Measurements from ENCODE around the gene MYO1D.
A peak's percentile ranks its signal among the peaks of the same experiment; 100 is the strongest.

MYO1D gene

DNA sequence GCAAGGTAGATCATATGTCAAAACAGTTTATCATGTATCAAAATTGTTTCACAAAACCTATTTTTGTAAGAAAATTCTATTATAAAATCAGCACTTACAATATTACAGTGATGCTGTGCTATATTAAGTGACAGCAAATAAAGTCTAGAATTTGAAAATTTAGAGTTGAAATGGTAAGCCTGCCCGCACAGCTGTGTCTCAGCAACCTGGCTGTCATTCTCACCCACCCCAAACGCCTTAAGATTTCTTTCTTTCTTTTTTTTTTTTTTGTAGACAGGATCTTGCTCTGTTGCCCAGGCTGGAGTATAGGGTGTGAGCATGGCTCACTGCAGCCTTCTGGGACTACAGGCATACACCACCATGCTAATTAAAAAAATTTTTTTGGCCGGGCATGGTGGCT, 363.3 kb downstream of the MYO1D start:
- Histone ChIP-seq H3K27ac (replicated peaks; ENCODE audit: low read length) (no peak overlapping the region), H3K4me3 (ENCODE audit: low read length in 2 of 2) (no peak overlapping the region), H2BK5ac (ENCODE audit: low read length) (no peak overlapping the region), H3K4me1 (ENCODE audit: control insufficient read depth in 2 of 2, insufficient read depth in 1 of 2, low read depth in 1 of 2, low read length in 2 of 2) (peaks cover 17 to 40% of the 10 kb centered on the region in 2 donors), H3K79me1 (ENCODE audit: low read depth, low read length) (no peaks in the 10 kb centered on the region), H3K4me2 (ENCODE audit: insufficient read depth, low read length, poor library complexity, severe bottlenecking) (no peak overlapping the region), H2BK120ac (ENCODE audit: low read depth, low read length) (no peak overlapping the region), H3K18ac (ENCODE audit: low read length) (no peak overlapping the region), H3K4ac (ENCODE audit: low read length) (no peak overlapping the region), H2AK5ac (ENCODE audit: low read depth, low read length) (no peak overlapping the region), H3K9me3 (replicated peaks in 1 of 2; ENCODE audit: control insufficient read depth in 2 of 2, insufficient read depth in 1 of 2, low read depth in 1 of 2, low read length in 2 of 2) (no peaks in the 10 kb centered on the region), H3K27me3 (ENCODE audit: control insufficient read depth in 3 of 3, insufficient read depth in 3 of 3, low read depth in 1 of 3, low read length in 3 of 3) (no peaks in the 10 kb centered on the region), H4K91ac (ENCODE audit: low read depth, low read length, poor library complexity) (no peak overlapping the region), H2BK12ac (ENCODE audit: low read length) (no peak overlapping the region), H2AFZ (ENCODE audit: low read length) (no peak overlapping the region), H3K36me3 (replicated peaks in 1 of 2; ENCODE audit: control insufficient read depth in 2 of 2, insufficient read depth in 2 of 2, low read length in 2 of 2) (no peaks in the 10 kb centered on the region), H3K23ac (ENCODE audit: low read depth, low read length, poor library complexity) (no peak overlapping the region), H4K8ac (ENCODE audit: low read depth, low read length) (no peak overlapping the region), H3K9ac (ENCODE audit: low read depth, low read length, poor library complexity) (no peak overlapping the region), H3K14ac (ENCODE audit: low read length) (no peak overlapping the region), H2BK15ac (ENCODE audit: low read length) (no peak overlapping the region)
- DNase-seq (ENCODE audit: low spot score) = no peak
- whole genome bisulfite sequencing, 2 donors (ENCODE audit: extremely low coverage in 2 of 2, insufficient read length in 2 of 2, insufficient replicate concordance in 1 of 2) = no CpG with 5 or more reads among the region's 3 CpGs

DNA sequence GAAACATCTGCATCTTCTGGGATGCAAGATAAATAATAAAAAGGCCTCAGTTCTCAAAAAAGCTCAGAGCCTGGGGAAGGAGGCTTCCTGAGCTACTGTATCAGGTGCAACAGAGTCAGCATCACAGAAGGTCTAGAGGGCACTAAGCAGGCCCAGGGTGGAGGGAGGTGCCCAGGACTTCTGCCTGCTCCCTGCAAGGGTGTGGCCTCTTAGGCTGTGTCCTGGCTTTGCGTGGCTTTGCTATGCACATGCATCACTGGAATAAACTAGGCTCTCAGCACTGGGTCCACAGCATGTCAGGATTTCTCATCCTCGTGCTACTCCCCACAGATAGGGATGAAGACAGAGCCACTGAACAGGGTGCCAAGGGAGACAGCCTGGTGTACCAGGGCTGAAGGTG, 364.6 kb downstream of the MYO1D start:
- H3K27ac ChIP-seq (replicated peaks; ENCODE audit: low read length) = no peak overlapping the region
- H2BK15ac ChIP-seq (ENCODE audit: low read length) = no peak overlapping the region
- H2BK120ac ChIP-seq (ENCODE audit: low read depth, low read length) = no peak overlapping the region
- H3K23ac ChIP-seq (ENCODE audit: low read depth, low read length, poor library complexity) = no peak overlapping the region
- no peak for DNase-seq (ENCODE audit: low spot score)
- H3K36me3 ChIP-seq (replicated peaks in 1 of 2; ENCODE audit: control insufficient read depth in 2 of 2, insufficient read depth in 2 of 2, low read length in 2 of 2) = no peaks in the 10 kb centered on the region
- no peak overlapping the region for H3K9ac ChIP-seq (ENCODE audit: low read depth, low read length, poor library complexity)
- WGBS, 2 donors (ENCODE audit: extremely low coverage in 2 of 2, insufficient read length in 2 of 2, insufficient replicate concordance in 1 of 2) = no CpG with 5 or more reads among the region's 2 CpGs
- H3K4me3 ChIP-seq (ENCODE audit: low read length in 2 of 2) = no peak overlapping the region
- H2BK12ac ChIP-seq (ENCODE audit: low read length) = no peak overlapping the region
- H2AK5ac ChIP-seq (ENCODE audit: low read depth, low read length) = no peak overlapping the region
- no peak overlapping the region for H3K14ac ChIP-seq (ENCODE audit: low read length)
- H4K8ac ChIP-seq (ENCODE audit: low read depth, low read length) = no peak overlapping the region
- H3K18ac ChIP-seq (ENCODE audit: low read length) = no peak overlapping the region
- no peak overlapping the region for H2AFZ ChIP-seq (ENCODE audit: low read length)
- H3K9me3 ChIP-seq (replicated peaks in 1 of 2; ENCODE audit: control insufficient read depth in 2 of 2, insufficient read depth in 1 of 2, low read depth in 1 of 2, low read length in 2 of 2) = no peaks in the 10 kb centered on the region
- no peaks in the 10 kb centered on the region for H3K27me3 ChIP-seq (ENCODE audit: control insufficient read depth in 3 of 3, insufficient read depth in 3 of 3, low read depth in 1 of 3, low read length in 3 of 3)
- peaks cover 12 to 29% of the 10 kb centered on the region in 2 donors for H3K4me1 ChIP-seq (ENCODE audit: control insufficient read depth in 2 of 2, insufficient read depth in 1 of 2, low read depth in 1 of 2, low read length in 2 of 2)
- H3K4me2 ChIP-seq (ENCODE audit: insufficient read depth, low read length, poor library complexity, severe bottlenecking) = no peak overlapping the region
- no peak overlapping the region for H4K91ac ChIP-seq (ENCODE audit: low read depth, low read length, poor library complexity)
- no peaks in the 10 kb centered on the region for H3K79me1 ChIP-seq (ENCODE audit: low read depth, low read length)
- H3K4ac ChIP-seq (ENCODE audit: low read length) = no peak overlapping the region
- H2BK5ac ChIP-seq (ENCODE audit: low read length) = no peak overlapping the region

DNA sequence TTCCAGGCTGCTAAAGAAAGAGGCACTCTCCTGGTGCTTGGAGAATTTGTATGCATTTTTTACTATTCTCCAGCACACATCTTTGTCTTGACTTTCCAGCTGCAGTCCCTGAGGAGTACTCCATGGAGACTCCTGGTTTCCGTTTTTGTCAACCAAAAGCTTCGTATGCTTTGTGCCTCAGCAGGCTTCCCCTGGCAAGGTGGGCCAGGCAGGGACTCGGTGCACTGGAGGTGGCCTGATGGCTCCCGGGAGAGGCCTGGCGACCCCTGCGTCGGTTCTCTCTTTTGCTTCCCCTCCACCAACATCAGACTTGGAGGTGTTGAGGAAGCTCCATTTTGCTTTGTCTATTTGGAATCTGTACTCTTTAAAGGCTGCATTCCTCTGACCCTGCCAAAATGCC, 366.5 kb downstream of the MYO1D start:
- Histone ChIP-seq H3K27me3 (ENCODE audit: control insufficient read depth in 3 of 3, insufficient read depth in 3 of 3, low read depth in 1 of 3, low read length in 3 of 3) (no peaks in the 10 kb centered on the region), H3K9me3 (replicated peaks in 1 of 2; ENCODE audit: control insufficient read depth in 2 of 2, insufficient read depth in 1 of 2, low read depth in 1 of 2, low read length in 2 of 2) (peaks cover 0 to 9% of the 10 kb centered on the region in 2 donors), H3K23ac (ENCODE audit: low read depth, low read length, poor library complexity) (no peak overlapping the region), H4K91ac (ENCODE audit: low read depth, low read length, poor library complexity) (no peak overlapping the region), H2BK5ac (ENCODE audit: low read length) (no peak overlapping the region), H3K14ac (ENCODE audit: low read length) (no peak overlapping the region), H2BK15ac (ENCODE audit: low read length) (peak overlapping the region; percentile 70), H3K18ac (ENCODE audit: low read length) (peak overlapping the region; percentile 65), H3K27ac (replicated peaks; ENCODE audit: low read length) (no peak overlapping the region), H2BK12ac (ENCODE audit: low read length) (no peak overlapping the region), H3K79me1 (ENCODE audit: low read depth, low read length) (no peaks in the 10 kb centered on the region), H3K4me2 (ENCODE audit: insufficient read depth, low read length, poor library complexity, severe bottlenecking) (no peak overlapping the region), H2BK120ac (ENCODE audit: low read depth, low read length) (no peak overlapping the region), H3K4me1 (ENCODE audit: control insufficient read depth in 2 of 2, insufficient read depth in 1 of 2, low read depth in 1 of 2, low read length in 2 of 2) (peaks cover 2 to 14% of the 10 kb centered on the region in 2 donors), H3K36me3 (replicated peaks in 1 of 2; ENCODE audit: control insufficient read depth in 2 of 2, insufficient read depth in 2 of 2, low read length in 2 of 2) (no peaks in the 10 kb centered on the region), H2AFZ (ENCODE audit: low read length) (peak overlapping the region; percentile 69), H3K4ac (ENCODE audit: low read length) (no peak overlapping the region), H3K9ac (ENCODE audit: low read depth, low read length, poor library complexity) (no peak overlapping the region), H2AK5ac (ENCODE audit: low read depth, low read length) (no peak overlapping the region), H4K8ac (ENCODE audit: low read depth, low read length) (no peak overlapping the region), H3K4me3 (ENCODE audit: low read length in 2 of 2) (no peak overlapping the region)
- DNase-seq (ENCODE audit: low spot score) = no peak
- no CpG with 5 or more reads among the region's 7 CpGs for WGBS, 2 donors (ENCODE audit: extremely low coverage in 2 of 2, insufficient read length in 2 of 2, insufficient replicate concordance in 1 of 2)

DNA sequence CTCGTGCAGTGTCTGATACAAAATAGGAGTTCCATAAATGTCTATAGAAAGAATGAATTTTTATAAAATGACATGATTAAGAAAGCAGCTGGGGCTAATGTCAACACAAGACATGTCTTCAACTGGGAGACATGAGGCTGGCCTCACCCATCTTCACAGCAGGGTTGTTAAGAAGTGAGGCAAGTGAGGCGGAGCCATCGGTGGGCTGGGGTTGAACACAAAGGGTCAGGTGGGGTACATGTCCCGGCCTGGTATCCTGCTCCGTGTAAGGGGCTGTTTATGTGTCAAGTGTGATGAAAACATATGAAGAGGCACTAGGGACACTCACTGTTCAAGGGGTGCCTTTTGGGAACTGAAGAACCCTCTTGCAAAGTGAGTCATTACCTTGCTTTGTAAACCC, 368.0 kb downstream of the MYO1D start:
- Histone ChIP-seq H3K9ac (ENCODE audit: low read depth, low read length, poor library complexity) (no peak overlapping the region), H3K4me3 (ENCODE audit: low read length in 2 of 2) (no peak overlapping the region), H2AK5ac (ENCODE audit: low read depth, low read length) (no peak overlapping the region), H4K91ac (ENCODE audit: low read depth, low read length, poor library complexity) (no peak overlapping the region), H3K18ac (ENCODE audit: low read length) (peak overlapping the region; percentile 44), H2BK5ac (ENCODE audit: low read length) (no peak overlapping the region), H3K9me3 (replicated peaks in 1 of 2; ENCODE audit: control insufficient read depth in 2 of 2, insufficient read depth in 1 of 2, low read depth in 1 of 2, low read length in 2 of 2) (peaks cover 0 to 12% of the 10 kb centered on the region in 2 donors), H2BK15ac (ENCODE audit: low read length) (no peak overlapping the region), H3K27me3 (ENCODE audit: control insufficient read depth in 3 of 3, insufficient read depth in 3 of 3, low read depth in 1 of 3, low read length in 3 of 3) (no peaks in the 10 kb centered on the region), H3K36me3 (replicated peaks in 1 of 2; ENCODE audit: control insufficient read depth in 2 of 2, insufficient read depth in 2 of 2, low read length in 2 of 2) (no peaks in the 10 kb centered on the region), H3K4me2 (ENCODE audit: insufficient read depth, low read length, poor library complexity, severe bottlenecking) (no peak overlapping the region), H3K4ac (ENCODE audit: low read length) (no peak overlapping the region), H2BK12ac (ENCODE audit: low read length) (no peak overlapping the region), H3K79me1 (ENCODE audit: low read depth, low read length) (no peaks in the 10 kb centered on the region), H3K23ac (ENCODE audit: low read depth, low read length, poor library complexity) (no peak overlapping the region), H2AFZ (ENCODE audit: low read length) (no peak overlapping the region), H3K14ac (ENCODE audit: low read length) (no peak overlapping the region), H3K4me1 (ENCODE audit: control insufficient read depth in 2 of 2, insufficient read depth in 1 of 2, low read depth in 1 of 2, low read length in 2 of 2) (peaks cover 4 to 18% of the 10 kb centered on the region in 2 donors), H2BK120ac (ENCODE audit: low read depth, low read length) (no peak overlapping the region), H4K8ac (ENCODE audit: low read depth, low read length) (no peak overlapping the region), H3K27ac (replicated peaks; ENCODE audit: low read length) (no peak overlapping the region)
- no peak for DNase-seq (ENCODE audit: low spot score)
- WGBS, 2 donors (ENCODE audit: extremely low coverage in 2 of 2, insufficient read length in 2 of 2, insufficient replicate concordance in 1 of 2) = no CpG with 5 or more reads among the region's 5 CpGs
